GM12878 (cell line): Measurements from ENCODE around the gene DTD2. TPM values are rescaled to one million over a fixed set of nuclear protein-coding genes. Genes with fewer than 3 reads are reported as not detected.

Experiments used
- ATF7 ChIP-seq: fragments of 450-650 bp; IDR thresholded peaks from 2 replicates; pipeline ENCODE4 v1.6.1; 2016; ENCODE audit warnings: low read depth, mild to moderate bottlenecking
- BHLHE40 ChIP-seq, 2 experiments: fragments of 450-650 bp in 1 of 2; IDR thresholded peaks; 2 replicates each; pipeline ENCODE4 v1.6.1; 2011 to 2017; ENCODE audit warnings: low read depth in 2 of 2, borderline replicate concordance in 1 of 2, improper control_type of control experiment in 1 of 2, low read length in 1 of 2, mild to moderate bottlenecking in 1 of 2
- CBFB ChIP-seq: IDR thresholded peaks from 2 replicates; pipeline ENCODE4 v1.6.1; 2016; ENCODE audit warnings: antibody characterized with exemption, low read depth
- ELK1 ChIP-seq: IDR thresholded peaks from 2 replicates; pipeline ENCODE4 v1.6.1; 2012; ENCODE audit warnings: low read depth, low read length, improper control_type of control experiment
- ESRRA ChIP-seq: IDR thresholded peaks from 2 replicates; pipeline ENCODE4 v1.6.1; 2012; ENCODE audit warnings: mild to moderate bottlenecking, low read length, improper control_type of control experiment
- ETV6 ChIP-seq, 2 experiments: fragments of 450-650 bp in 1 of 2; IDR thresholded peaks in 1 of 2; conservative IDR thresholded peaks in 1 of 2; 2 replicates each; pipeline ENCODE4 v1.6.1; 2014; ENCODE audit warnings: antibody characterized with exemption in 1 of 2, borderline replicate concordance in 1 of 2, low read depth in 1 of 2, mild to moderate bottlenecking in 1 of 2, moderate library complexity in 1 of 2
- HCFC1 ChIP-seq: fragments of 150-350 bp; IDR thresholded peaks from 2 replicates; pipeline ENCODE4 v1.6.1; 2014; ENCODE audit warnings: low read length
- IRF5 ChIP-seq: fragments of 450-650 bp; IDR thresholded peaks from 2 replicates; pipeline ENCODE4 v1.6.1; 2017; ENCODE audit warnings: borderline replicate concordance
- MEF2B ChIP-seq: fragments of 450-650 bp; IDR thresholded peaks from 2 replicates; pipeline ENCODE4 v1.6.1; 2018; ENCODE audit warnings: mild to moderate bottlenecking, moderate library complexity; ENCODE audit not compliant: partially characterized antibody, poor library complexity, severe bottlenecking
- MTA3 ChIP-seq: IDR thresholded peaks from 2 replicates; pipeline ENCODE4 v1.6.1; 2012; ENCODE audit warnings: low read length, inconsistent platforms, borderline replicate concordance
- MXI1 ChIP-seq: fragments of 150-350 bp; IDR thresholded peaks from 2 replicates; pipeline ENCODE4 v1.6.1; 2011; ENCODE audit warnings: low read depth, mild to moderate bottlenecking, inconsistent platforms, low read length, improper control_type of control experiment
- NFIC ChIP-seq: IDR thresholded peaks from 2 replicates; pipeline ENCODE4 v1.6.1; 2012; ENCODE audit warnings: low read depth, mild to moderate bottlenecking, inconsistent platforms, low read length, moderate library complexity
- NFYB ChIP-seq: IDR thresholded peaks from 2 replicates; pipeline ENCODE4 v1.6.1; 2011; ENCODE audit warnings: low read depth, mild to moderate bottlenecking, low read length, improper control_type of control experiment, moderate library complexity; ENCODE audit not compliant: insufficient read depth
- NR2C1 ChIP-seq: fragments of 450-650 bp; IDR thresholded peaks from 2 replicates; pipeline ENCODE4 v1.6.1; 2017; ENCODE audit warnings: antibody characterized with exemption, mild to moderate bottlenecking, moderate library complexity
- NR2C2 ChIP-seq: IDR thresholded peaks from 2 replicates; pipeline ENCODE4 v1.6.1; 2011; ENCODE audit warnings: borderline replicate concordance, low read depth; ENCODE audit not compliant: control insufficient read depth, insufficient read length
- POLR2AphosphoS5 ChIP-seq: IDR thresholded peaks from 2 replicates; pipeline ENCODE4 v1.6.1; 2011; ENCODE audit warnings: mild to moderate bottlenecking, low read length, inconsistent platforms
- RAD51 ChIP-seq: fragments of 450-650 bp; IDR thresholded peaks from 2 replicates; pipeline ENCODE4 v1.6.1; 2016; ENCODE audit warnings: moderate library complexity, mild to moderate bottlenecking, inconsistent platforms
- RCOR1 ChIP-seq: conservative IDR thresholded peaks from 2 replicates; pipeline ENCODE4 v1.6.1; 2012; ENCODE audit warnings: low read depth, low read length, improper control_type of control experiment
- SREBF1 ChIP-seq: IDR thresholded peaks from 2 replicates; pipeline ENCODE4 v1.6.1; 2012; ENCODE audit warnings: mild to moderate bottlenecking, low read length
- SUPT20H ChIP-seq: IDR thresholded peaks from 2 replicates; pipeline ENCODE4 v1.6.1; 2011; ENCODE audit warnings: low read depth, mild to moderate bottlenecking, low read length, moderate library complexity, borderline replicate concordance; ENCODE audit not compliant: control insufficient read depth
- TARDBP ChIP-seq: IDR thresholded peaks from 2 replicates; pipeline ENCODE4 v1.6.1; 2016; ENCODE audit warnings: borderline replicate concordance
- TBL1XR1 ChIP-seq: IDR thresholded peaks from 2 replicates; pipeline ENCODE4 v1.6.1; 2012; ENCODE audit warnings: low read depth, low read length, improper control_type of control experiment
- ZNF687 ChIP-seq: fragments of 450-650 bp; IDR thresholded peaks from 2 replicates; pipeline ENCODE4 v1.6.1; 2017; ENCODE audit warnings: mild to moderate bottlenecking, moderate library complexity
- ZSCAN29 ChIP-seq: fragments of 450-650 bp; IDR thresholded peaks from 2 replicates; pipeline ENCODE4 v1.6.1; 2017; ENCODE audit warnings: mild to moderate bottlenecking, moderate library complexity
- polyA plus RNA-seq, 11 experiments: library from polyadenylated mRNA; depleted of rRNA in 4 of 11; unstranded in 6 of 11; stranded (reverse) in 5 of 11; fragments of >200 nt; fragmentation: Nextera tagmentation in 4 of 11; fragmentation: Illumina TruSeq in 1 of 11; extraction: Ambion mirVana in 4 of 11; extraction: Trizol in 1 of 11; gene quantifications; 1 replicate in 1 of 11; 2 replicates in 10 of 11; pipeline versions ENCODE4 v1.2.1 to v1.2.3, GENCODE V29; 2011 to 2016; ENCODE audit warnings: inconsistent platforms in 2 of 11, missing spikeins in 2 of 11, low read depth in 1 of 11
- total RNA-seq, 4 experiments: library from RNA; depleted of rRNA in 3 of 4; stranded (reverse); fragments of >200 nt in 3 of 4; fragmentation: Illumina TruSeq in 1 of 4; extraction: Trizol in 1 of 4; gene quantifications; 2 replicates each; pipeline versions ENCODE4 v1.2.1 to v1.2.3, GENCODE V29; 2013 to 2021

Gene DTD2
- total and polyA plus RNA-seq, 10 of the 15 experiments (the other 5 are each of a cell fraction or from before 2014, with no cell fraction given) = 4.5 to 32.8 (median 15.9) TPM

GRCh38 chr14:31456841-31457664 lies at the start of gene DTD2 (continued):
- TF ChIP-seq ETV6 (conservative IDR thresholded peaks at IDR 0.05 in 1 of 2, IDR thresholded peaks at IDR 0.05 in 1 of 2; ENCODE audit: borderline replicate concordance in 1 of 2, low read depth in 1 of 2) (no peak), NFYB (no peak), POLR2AphosphoS5 (peak; percentile 86), ELK1 (0 out of 2 replicates have a peak, but pooled peaks have one; percentile 40), RAD51 (no peak), NR2C1 (0 out of 2 replicates have a peak, but pooled peaks have one; percentile 9), BHLHE40 (IDR thresholded peaks at IDR 0.05; ENCODE audit: borderline replicate concordance in 1 of 2, low read depth in 2 of 2, low read length in 1 of 2) (peak; percentile 21 to 34; a peak in 2 of 4 replicates), NFIC (no peak), HCFC1 (peak; percentile 27; the same call in 1 of the 2 replicates), ZSCAN29 (no peak), IRF5 (no peak), ESRRA (no peak), MXI1 (peak; percentile 92), ZNF687 (peak; percentile 76; the same call in 1 of the 2 replicates), MEF2B (no peak), NR2C2 (no peak), SREBF1 (no peak), RCOR1 (no peak), MTA3 (no peak), CBFB (0 out of 2 replicates have a peak, but pooled peaks have one; percentile 66), ATF7 (peak; percentile 73; the same call in 1 of the 2 replicates), TBL1XR1 (peak; percentile 23; the same call in 1 of the 2 replicates), SUPT20H (no peak), TARDBP (no peak)
